ENCODE measurements around the gene BRD4.

GRCh38 chr19:15225760-15226159, 106.6 kb downstream of the BRD4 start:
- TF ChIP-seq CTCF (conservative IDR thresholded peaks at IDR 0.05 in 1 of 2, IDR thresholded peaks at IDR 0.05 in 1 of 2; ENCODE audit: low read depth in 1 of 2, low read length in 2 of 2): no peak
- no peak for TF ChIP-seq EZH2 (IDR thresholded peaks at IDR 0.05; ENCODE audit: low read length, missing control alignments)

Measured in fibroblast of lung (primary cell).